Ecto neural progenitor cell (in vitro differentiated cells): ENCODE measurements around the gene MEX3D.
A peak's percentile ranks its signal among the peaks of the same experiment; 100 is the strongest.
"Not testable (repeated sequence)": the region's sequence is repeated elsewhere in the genome, so short reads cannot be mapped to it uniquely, and the experiment has no call there.

ENCODE experiments used
- DNase-seq: peaks from one replicate; pipeline ENCODE4 v3.0.0-alpha.2; 2018; ENCODE audit warnings: low spot score

Gene MEX3D

GRCh38 chr19:1571358-1571757, 3.2 kb upstream of the MEX3D start:
- DNase-seq, result no peak

- DNase-seq, result no peak
Measured at GRCh38 chr19:1570836-1571235, 2.7 kb upstream of the MEX3D start.

GRCh38 chr19:1569997-1570396, 1.9 kb upstream of the MEX3D start:
- DNase-seq, result no peak

- no peak for DNase-seq
Measured at GRCh38 chr19:1567848-1568227, 287 bp downstream of the MEX3D start.

GRCh38 chr19:1567116-1567847, 843 bp downstream of the MEX3D start:
- peak; percentile 55 for DNase-seq

GRCh38 chr19:1566392-1567115, 1.6 kb downstream of the MEX3D start:
- DNase-seq, result peak; percentile 90

- no peak for DNase-seq
Measured at GRCh38 chr19:1563251-1563650, 4.9 kb downstream of the MEX3D start.

GRCh38 chr19:1561236-1561842, 6.8 kb downstream of the MEX3D start:
- no peak for DNase-seq

- DNase-seq, result no peak
Measured at GRCh38 chr19:1560286-1560882, 7.7 kb downstream of the MEX3D start.

GRCh38 chr19:1558552-1558951, 9.6 kb downstream of the MEX3D start:
- no peak for DNase-seq

- DNase-seq, result no peak
Measured at GRCh38 chr19:1556390-1557070, 11.6 kb downstream of the MEX3D start.

- no peak for DNase-seq
Measured at GRCh38 chr19:1555487-1556389, 12.4 kb downstream of the MEX3D start.

- no peak for DNase-seq
Measured at GRCh38 chr19:1554968-1555367, 13.2 kb downstream of the MEX3D start.

- DNase-seq, result no peak
Measured at GRCh38 chr19:1553415-1553814, 14.7 kb downstream of the MEX3D start.

GRCh38 chr19:1551068-1552040, 16.8 kb downstream of the MEX3D start:
- no peak for DNase-seq

GRCh38 chr19:1549332-1549945, 18.7 kb downstream of the MEX3D start:
- no peak for DNase-seq

- DNase-seq, result no peak
Measured at GRCh38 chr19:1540365-1540925, 27.7 kb downstream of the MEX3D start.

- DNase-seq, result not testable (repeated sequence)
Measured at GRCh38 chr19:1539749-1540148, 28.4 kb downstream of the MEX3D start.

- no peak for DNase-seq
Measured at GRCh38 chr19:1538978-1539377, 29.1 kb downstream of the MEX3D start.
